Stimulated activated CD8-positive, alpha-beta memory T cell treated with anti-CD3 and anti-CD28 coated beads, Interleukin-15, amount 100 ng/mL, for 24 hours (primary cell): ENCODE data around the gene EMC10.
A peak's percentile ranks its signal among the peaks of the same experiment; 100 is the strongest.

Experiments used
- DNase-seq: peaks from one replicate; pipeline ENCODE4 v3.0.0-alpha.2; 2020; ENCODE audit warnings: low read depth

EMC10 gene

DNA sequence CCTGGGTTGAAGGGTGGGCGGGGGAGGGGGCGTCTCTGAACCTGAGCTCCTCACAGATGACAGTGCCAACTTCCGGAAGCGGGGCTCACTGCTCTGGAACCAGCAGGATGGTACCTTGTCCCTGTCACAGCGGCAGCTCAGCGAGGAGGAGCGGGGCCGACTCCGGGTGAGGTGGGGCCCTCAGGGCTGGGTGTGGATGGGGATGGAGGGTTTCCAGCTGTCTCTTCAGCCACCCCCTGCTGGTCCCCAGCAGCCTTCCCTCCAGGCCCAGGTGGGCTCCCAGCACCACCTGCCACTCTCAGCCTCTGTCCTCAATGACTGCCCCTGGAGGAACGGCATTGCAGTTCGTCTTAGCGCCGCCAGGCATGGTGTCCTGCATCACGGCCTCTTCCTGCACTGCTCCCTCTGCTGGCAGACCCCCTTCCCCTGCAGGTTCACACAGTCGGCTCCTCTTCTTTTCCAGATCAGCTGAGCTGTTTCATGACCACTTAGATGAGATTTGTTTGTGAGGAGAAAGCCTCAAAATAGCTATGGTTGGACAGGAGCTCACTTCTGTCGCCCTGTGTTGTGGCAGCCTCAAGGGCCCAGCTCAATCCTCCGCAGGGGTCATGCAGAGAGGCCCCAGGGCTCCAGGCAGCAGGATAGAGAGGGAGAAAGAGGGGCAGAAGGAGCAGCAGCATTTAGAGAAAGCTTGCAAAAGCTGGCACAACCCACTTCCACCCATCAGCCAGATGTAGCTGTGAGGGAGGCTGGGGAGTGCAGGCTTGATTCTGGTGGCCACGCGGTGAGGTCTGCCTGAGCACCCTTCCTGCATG lies 2.8 kb downstream of the EMC10 start:
- DNase-seq = no peak

GRCh38 chr19:50479761-50480251 lies 3.5 kb downstream of the EMC10 start:
- DNase-seq = no peak

DNA sequence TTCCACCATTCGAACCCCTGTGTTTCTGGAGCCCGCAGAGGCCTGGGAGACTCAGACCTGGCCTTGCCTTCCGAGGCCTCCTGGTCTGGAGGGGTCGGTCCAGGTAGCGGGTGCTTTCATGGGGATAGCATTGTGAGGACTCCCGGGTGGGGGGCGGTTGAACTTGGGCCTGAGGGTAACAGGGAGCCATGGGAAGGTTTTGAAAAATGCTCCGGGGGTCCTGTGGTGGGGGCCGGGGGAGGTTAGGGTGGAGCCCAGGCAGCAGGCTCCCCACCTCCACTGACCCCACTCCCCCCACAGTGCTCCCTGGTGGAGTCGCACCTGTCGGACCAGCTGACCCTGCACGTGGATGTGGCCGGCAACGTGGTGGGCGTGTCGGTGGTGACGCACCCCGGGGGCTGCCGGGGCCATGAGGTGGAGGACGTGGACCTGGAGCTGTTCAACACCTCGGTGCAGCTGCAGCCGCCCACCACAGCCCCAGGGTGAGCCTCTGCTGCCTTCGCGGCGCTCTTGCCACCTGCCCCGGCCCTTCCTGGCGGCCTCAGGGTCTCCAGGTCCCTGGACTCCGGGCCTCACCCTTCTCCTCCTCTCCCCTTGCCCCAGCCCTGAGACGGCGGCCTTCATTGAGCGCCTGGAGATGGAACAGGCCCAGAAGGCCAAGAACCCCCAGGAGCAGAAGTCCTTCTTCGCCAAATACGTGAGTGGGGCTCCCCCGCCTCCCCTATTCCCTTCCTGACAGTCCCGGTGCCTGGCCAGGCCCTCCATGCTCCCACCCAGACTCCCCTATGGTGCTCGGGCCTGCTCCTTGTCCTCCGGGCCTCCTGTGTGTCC lies 4.2 kb downstream of the EMC10 start:
- DNase-seq = no peak

DNA sequence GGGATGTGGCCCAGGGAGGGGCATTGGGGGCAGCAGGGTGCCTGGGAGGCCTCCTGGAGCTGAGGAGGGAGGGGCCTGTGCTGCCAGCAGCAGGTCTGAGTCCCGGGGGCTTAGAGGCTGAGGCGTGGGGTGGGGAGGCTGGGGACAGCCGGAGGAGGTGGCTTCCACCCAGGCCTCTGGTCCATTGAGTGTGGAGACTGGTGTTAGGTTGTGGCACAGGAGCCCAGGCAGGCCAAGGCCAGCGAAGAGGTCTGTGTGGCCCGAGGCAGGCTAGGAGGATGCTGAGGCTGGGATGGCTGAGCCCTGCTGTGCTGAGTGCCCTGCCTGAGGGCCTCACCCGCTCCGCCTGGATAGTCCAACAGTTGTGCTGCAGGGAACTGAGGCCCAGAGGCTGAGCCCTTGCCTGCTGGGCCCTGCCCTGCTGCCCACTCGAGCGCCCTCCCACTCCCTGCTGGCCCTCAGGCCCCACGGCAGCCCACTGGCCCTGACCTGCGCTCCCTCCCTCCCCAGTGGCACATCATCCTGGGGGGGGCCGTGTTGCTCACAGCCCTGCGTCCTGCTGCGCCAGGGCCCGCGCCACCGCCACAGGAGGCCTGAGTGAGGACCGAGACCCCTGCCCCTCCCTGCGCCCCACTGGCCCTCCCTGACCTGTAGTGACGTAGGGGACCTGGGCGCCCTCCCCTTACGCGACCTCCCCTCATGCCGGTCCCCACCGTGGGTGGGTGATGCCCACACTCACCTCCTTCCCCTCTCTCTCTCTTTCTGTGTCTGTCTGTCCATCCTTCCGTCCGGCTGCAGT lies 5.2 kb downstream of the EMC10 start:
- DNase-seq = no peak

DNA sequence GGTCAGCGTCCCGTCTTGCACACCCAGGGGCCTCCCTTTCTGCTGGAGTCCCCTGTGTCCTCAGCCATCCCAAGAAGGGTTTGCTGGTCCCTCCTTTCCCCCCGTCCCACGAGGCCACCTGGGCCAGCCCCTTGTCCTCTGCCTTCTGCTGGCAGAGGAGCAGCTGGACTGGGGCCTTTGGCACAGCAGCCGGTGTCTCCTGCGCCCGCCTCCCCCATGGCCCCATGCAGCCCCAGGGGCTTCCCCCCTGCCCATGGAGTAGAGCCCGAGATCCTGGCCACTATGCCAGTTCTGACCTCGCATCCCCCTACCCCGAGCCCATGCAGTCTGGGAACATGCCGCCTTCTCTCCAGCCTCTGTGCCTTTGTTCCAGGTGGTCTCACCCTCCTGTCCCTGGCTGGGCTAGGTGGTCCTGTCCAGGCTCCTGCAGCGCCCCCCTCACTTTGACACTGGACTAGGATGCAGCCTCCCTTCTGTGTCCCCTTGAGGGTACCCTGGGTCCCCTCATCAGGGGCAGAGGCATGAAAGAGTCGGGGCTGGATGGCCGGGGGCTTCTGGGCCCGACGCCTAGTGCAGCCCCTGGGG lies 6.1 kb downstream of the EMC10 start:
- DNase-seq = no peak

DNA sequence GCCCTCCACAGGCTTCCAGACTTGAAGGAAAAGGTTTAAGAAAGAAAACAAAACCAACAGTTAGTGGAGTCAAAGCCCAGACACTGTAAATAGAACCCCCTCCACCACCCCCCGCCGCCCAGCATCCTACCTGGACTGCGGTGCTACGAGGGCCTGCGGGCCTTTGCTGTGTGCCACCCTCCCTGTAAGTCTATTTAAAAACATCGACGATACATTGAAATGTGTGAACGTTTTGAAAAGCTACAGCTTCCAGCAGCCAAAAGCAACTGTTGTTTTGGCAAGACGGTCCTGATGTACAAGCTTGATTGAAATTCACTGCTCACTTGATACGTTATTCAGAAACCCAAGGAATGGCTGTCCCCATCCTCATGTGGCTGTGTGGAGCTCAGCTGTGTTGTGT lies 6.6 kb downstream of the EMC10 start:
- DNase-seq = no peak

DNA sequence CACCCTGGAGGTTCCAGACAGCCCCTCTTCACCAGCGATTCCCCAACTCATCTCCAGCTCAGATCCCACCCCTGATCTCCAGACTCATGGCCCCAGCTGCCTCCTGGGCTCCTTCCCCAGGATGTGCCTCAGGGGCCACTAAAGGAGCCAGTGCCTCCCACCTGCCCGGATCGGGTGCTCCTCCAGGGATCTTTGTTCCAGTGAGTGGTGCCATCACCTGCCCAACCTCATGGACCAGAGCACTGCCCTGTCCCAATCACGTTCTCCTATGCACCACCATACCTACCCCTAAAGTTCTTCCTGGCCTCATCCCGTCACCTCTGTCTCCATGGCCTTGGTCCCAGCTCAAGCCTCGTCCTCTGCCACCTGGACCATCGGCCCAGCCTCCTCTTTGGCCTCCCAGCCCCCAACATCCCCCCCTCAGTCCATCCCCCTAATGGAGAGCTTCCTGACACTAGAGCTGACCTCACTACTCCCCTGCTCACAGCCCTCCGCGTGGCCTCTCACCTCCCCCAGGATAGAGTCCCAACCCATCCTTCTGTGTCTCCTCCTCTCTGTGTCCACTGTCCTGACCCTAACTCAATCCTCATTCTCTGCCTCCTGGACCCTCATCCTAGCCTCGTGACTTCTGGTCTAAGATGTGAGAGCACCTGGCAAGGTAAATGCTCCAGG lies 9.1 kb downstream of the EMC10 start:
- no peak for DNase-seq

DNA sequence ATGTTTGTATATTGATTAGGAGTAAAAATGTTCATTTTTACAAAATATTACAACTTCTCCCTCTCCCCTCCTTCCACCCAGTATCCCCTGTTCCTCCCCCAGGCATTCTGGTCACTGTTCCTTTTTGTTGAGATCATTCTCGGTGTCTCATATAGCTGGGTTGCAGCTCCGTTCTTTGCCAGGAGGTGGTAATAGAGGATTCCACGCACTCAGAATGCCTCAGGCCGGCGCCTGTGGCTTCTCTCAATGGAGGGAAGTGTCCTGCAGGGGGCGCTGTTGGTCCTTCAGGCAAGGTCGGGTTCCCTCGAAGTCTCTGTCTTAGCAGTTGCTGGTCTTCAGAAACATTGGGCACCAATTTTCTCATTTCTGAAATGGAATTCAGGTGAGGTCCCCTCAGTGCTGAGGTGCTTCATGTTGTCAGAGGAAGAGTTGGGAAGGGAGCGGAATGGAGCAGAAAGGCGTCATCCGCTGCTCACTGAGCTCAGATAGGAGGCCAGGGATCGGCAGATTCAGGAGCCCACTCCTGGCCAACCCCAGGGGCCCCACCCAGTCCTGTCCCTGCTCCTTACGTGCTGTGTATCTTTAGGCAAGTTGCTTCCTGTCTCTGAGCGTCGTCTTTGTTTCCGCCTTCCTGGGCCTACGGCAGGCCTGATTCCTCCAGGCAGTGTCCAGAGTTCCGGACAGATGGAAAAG lies 10.7 kb downstream of the EMC10 start:
- peak; percentile 57 for DNase-seq

GRCh38 chr19:50488389-50489194 lies 12.3 kb downstream of the EMC10 start:
- no peak for DNase-seq

DNA sequence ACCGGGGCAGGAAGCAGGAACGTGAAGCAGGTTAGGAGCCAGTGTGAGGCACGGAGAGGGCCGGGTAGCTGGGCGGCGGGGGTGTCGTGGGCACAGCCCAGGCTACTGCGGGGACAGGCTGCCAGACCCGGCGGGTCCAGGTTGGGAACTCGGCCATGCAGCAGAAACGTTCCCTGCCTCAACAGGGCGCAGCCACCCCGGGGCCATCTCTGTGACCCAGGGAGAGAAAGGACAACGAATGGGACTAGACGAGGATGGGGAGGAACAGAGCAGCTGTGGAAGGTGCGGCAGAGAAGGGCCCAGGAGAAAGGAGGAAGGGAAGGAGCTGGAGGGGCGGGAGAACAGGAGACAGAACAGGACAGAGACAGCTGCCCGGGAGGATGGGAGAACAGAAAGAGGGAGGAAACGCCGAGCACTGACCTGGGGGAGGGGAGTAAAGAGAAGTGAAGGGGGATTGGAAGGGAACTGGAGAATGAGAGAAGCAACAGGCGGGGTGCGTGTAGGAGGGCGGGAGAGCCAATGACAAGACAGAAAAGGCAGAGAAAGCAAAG lies 13.2 kb downstream of the EMC10 start:
- no peak for DNase-seq

GRCh38 chr19:50490411-50490811 lies 14.1 kb downstream of the EMC10 start:
- DNase-seq = no peak

GRCh38 chr19:50490991-50491472 lies 14.7 kb downstream of the EMC10 start:
- no peak for DNase-seq

GRCh38 chr19:50492303-50493052 lies 16.2 kb downstream of the EMC10 start:
- DNase-seq = no peak

DNA sequence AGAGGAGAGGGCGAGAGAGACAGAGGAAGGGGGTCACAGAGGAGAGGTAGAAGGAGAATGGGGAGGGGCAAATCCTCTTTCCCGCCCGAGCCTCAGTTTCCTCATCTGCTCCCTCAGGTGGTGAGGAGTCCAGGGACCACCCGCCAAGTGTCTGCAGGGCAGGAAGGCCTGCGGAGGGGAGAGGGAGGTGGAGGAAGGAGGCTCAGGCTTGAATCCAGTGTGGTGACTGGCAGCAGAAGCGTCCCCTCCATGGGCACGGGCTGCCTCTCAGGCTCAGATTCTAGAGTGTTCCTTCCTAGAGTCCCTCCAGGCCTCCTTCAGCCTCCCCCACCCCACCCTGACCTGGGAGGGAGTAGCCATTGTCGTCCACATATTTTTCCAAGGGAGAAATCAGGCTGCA lies 16.9 kb downstream of the EMC10 start:
- DNase-seq = no peak

DNA sequence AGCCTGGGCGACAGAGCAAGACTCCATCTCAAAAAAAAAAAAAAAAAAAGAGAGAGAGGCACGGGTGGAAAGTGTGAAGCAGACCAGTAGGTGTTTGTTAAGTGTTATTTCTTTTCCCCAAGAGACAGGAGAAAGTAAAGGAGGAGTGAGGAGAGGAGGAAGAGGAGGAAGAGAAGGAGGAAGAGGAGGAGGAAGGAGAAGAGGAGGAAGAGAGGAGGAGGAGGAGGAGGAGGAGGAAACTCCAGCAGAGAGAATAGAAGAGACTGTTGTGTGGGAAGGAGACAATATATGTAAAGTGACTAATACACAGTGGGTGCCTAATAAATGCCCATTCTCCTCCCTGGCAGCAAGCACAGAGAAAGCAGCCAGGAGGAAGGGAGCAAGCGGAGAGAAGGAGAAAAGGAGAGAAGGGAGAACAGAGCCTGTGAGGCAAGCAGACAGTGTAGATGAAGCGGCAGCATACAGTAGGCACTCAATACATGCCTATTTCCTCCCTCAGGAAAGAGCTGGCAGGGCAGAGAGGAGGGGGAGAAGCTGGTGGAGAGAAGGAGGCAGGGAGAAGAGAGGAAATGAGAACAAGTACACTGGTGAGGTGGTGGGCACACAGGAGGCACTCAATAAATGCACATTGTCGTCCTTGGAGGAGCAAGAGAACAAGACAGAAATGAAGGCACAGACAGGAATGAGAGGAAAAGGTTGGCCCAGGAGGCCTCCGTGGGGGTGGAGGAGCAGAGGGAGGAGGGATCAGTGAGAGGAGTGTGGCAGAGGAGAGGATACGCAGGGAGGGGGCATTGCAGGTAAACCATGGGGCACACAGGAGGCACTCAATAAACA lies 18.1 kb downstream of the EMC10 start:
- no peak for DNase-seq

DNA sequence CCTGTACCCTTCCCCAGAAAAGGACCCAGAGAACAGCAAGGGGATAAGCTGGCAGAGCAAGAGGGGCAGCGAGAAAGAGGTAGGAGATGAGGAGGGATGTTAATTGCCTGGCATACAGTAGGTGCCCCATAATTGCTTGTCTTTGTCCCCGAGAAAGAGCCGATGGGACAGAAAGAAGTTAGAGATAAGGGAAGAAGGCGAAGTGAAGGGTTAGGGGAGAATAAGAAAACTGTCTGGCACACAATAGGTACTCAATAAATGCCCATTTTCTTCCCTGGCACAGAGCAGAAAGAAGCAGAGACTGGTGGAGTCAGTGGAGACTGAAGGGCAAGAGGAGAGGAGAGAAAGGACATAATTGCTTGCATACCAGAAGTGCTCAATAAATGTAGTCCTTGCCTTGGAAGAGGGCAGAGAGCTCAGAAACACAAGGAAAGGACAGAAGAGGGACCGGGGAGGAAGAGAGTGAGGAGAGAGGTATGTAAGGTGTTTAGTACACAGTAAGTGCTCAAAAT lies 18.8 kb downstream of the EMC10 start:
- no peak for DNase-seq

DNA sequence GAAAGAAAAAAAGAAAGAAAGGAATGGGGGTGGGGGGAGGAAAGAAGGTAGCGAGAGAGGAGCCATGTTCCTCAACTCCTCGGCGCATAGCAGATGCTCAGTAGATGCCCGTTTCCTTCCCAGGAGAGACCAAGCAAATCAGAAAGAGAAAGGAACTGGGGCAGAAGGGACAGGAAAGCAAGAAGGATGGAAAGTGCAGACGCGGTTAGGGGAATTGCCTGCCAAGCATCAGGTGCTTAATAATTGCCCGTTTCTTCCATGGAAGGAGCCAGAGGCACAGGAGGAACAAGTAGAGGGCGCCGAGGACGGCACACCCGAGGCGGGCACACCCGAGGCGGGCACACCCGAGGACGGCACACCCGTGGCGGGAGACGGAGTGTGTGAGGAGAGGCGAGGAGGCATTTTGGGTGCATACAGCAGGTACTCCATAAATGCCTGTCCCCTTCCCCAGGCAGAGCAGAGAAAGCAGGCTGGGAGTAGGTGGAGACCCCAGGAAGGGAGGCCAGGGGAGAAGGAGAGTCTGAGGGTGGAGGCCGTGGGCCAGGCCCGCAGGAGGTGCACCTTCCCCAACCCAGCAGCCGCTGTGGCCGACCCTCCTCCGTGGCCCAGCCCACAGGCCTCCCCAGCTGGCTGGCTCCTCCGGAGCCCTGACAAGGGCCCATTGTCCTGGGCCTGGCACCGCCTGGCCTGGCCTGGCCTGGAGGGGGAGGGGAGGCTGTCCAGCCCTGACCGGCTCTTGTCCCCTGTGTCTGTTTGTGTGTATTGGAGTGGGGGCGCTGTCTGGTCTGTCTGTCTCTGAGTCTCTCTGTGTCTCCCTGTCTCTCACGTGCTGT lies 20.1 kb downstream of the EMC10 start:
- DNase-seq = no peak
